OCI-LY7 (cell line): ENCODE data around the gene CKAP2L. TPM values are rescaled to one million over a fixed set of nuclear protein-coding genes. Genes with fewer than 3 reads are reported as not detected.
A peak's percentile ranks its signal among the peaks of the same experiment; 100 is the strongest.

Experiments used
- BruUV-seq: library from RNA; stranded (reverse); fragments of 400-500 nt; replicated peaks from 2 replicates; lab custom pipeline; 2021; lab: Mats Ljungman, UMichigan
- CTCF ChIA-PET: fragments of 300-600 bp; sonication (Branson Sonifier 250); formaldehyde crosslinking; loops from one replicate; lab custom pipeline; 2022; ENCODE audit warnings: antibody characterized with exemption; ENCODE audit not compliant: unreplicated experiment; lab: Charles Lee
- POLR2A ChIA-PET: fragments of 300-600 bp; sonication (Branson Sonifier 250); formaldehyde crosslinking; loops from one replicate; lab custom pipeline; 2022; ENCODE audit warnings: antibody characterized with exemption; lab: Charles Lee
- DNase-seq: peaks from one replicate; pipeline ENCODE4 v3.0.0-alpha.2; 2015; ENCODE audit warnings: low spot score
- H2AFZ ChIP-seq: fragments of 200-600 bp; sonication (generic), shearing (Covaris generic); 2 replicates; pipeline ENCODE4 v1.6.1; 2014; ENCODE audit warnings: mild to moderate bottlenecking, antibody characterized with exemption, low read length, moderate library complexity
- H3K27ac ChIP-seq: fragments of 200-600 bp; sonication (generic); 2 replicates; pipeline ENCODE4 v1.5.1; 2014; ENCODE audit warnings: mixed run types, low read depth, mild to moderate bottlenecking, moderate library complexity, low read length, inconsistent platforms; ENCODE audit not compliant: poor library complexity, severe bottlenecking
- H3K36me3 ChIP-seq: fragments of 200-600 bp; sonication (generic); 2 replicates; pipeline ENCODE4 v1.6.1; 2014; ENCODE audit warnings: mild to moderate bottlenecking, antibody characterized with exemption, low read length, moderate library complexity, mixed read lengths; ENCODE audit not compliant: insufficient read depth
- H3K4me1 ChIP-seq: fragments of 200-600 bp; sonication (generic); 2 replicates; pipeline ENCODE4 v1.5.1; 2014; ENCODE audit warnings: mild to moderate bottlenecking, low read length; ENCODE audit not compliant: insufficient read depth, poor library complexity, severe bottlenecking
- H3K4me2 ChIP-seq: fragments of 200-600 bp; sonication (generic); 2 replicates; pipeline ENCODE4 v1.6.1; 2014; ENCODE audit warnings: mild to moderate bottlenecking, low read length
- H3K4me3 ChIP-seq: fragments of 200-600 bp; sonication (generic); 2 replicates; pipeline ENCODE4 v1.5.1; 2014; ENCODE audit warnings: mild to moderate bottlenecking, low read depth, low read length; ENCODE audit not compliant: poor library complexity, severe bottlenecking
- H3K79me2 ChIP-seq: fragments of 200-600 bp; sonication (generic); 2 replicates; pipeline ENCODE4 v1.6.1; 2016; ENCODE audit warnings: low read depth, mild to moderate bottlenecking, low read length, moderate library complexity, mixed read lengths; ENCODE audit not compliant: insufficient read depth
- H3K9me2 ChIP-seq: fragments of 200-600 bp; sonication (generic); 2 replicates; pipeline ENCODE4 v1.6.1; 2016; ENCODE audit warnings: mild to moderate bottlenecking, low read length, mixed read lengths; ENCODE audit not compliant: insufficient read depth
- H3K9me3 ChIP-seq: fragments of 200-600 bp; sonication (generic); 2 replicates; pipeline ENCODE4 v1.6.1; 2014; ENCODE audit warnings: mild to moderate bottlenecking, mixed run types, low read length, mixed read lengths
- H4K20me1 ChIP-seq: fragments of 200-600 bp; sonication (generic); 2 replicates; pipeline ENCODE4 v1.6.1; 2014; ENCODE audit warnings: mild to moderate bottlenecking, antibody characterized with exemption, low read length, moderate library complexity, mixed read lengths; ENCODE audit not compliant: insufficient read depth
- EZH2phosphoT487 ChIP-seq: fragments of 200-600 bp; sonication (generic); IDR thresholded peaks from 2 replicates; pipeline ENCODE4 v1.6.1; 2018; ENCODE audit warnings: low read depth, borderline replicate concordance, mild to moderate bottlenecking, mixed run types, antibody characterized with exemption, low read length, moderate library complexity, mixed read lengths
- intact Hi-C: fragments of 100-400 bp; cut with micrococcal nuclease; formaldehyde crosslinking; loops from one replicate; pipeline ENCODE4 v1.10.0; 2022; ENCODE audit not compliant: unreplicated experiment
- total RNA-seq, 2 experiments: library from RNA; depleted of rRNA in 1 of 2; stranded (reverse); fragments of >200 nt in 1 of 2; shearing (Covaris generic) in 1 of 2; gene quantifications; 2 replicates each; pipeline ENCODE4 v1.2.3, GENCODE V29; 2014 to 2022
- TF ChIP-seq, protein P1 (sequence below): fragments of 200-600 bp; sonication (generic); conservative IDR thresholded peaks from 2 replicates; pipeline ENCODE4 v1.5.1; 2014; ENCODE audit warnings: mild to moderate bottlenecking, antibody characterized with exemption, low read length, moderate library complexity, mixed read lengths

The CKAP2L gene
- total RNA-seq, 2 experiments from 2014 or later = 31.8 to 61.8 TPM

DNA sequence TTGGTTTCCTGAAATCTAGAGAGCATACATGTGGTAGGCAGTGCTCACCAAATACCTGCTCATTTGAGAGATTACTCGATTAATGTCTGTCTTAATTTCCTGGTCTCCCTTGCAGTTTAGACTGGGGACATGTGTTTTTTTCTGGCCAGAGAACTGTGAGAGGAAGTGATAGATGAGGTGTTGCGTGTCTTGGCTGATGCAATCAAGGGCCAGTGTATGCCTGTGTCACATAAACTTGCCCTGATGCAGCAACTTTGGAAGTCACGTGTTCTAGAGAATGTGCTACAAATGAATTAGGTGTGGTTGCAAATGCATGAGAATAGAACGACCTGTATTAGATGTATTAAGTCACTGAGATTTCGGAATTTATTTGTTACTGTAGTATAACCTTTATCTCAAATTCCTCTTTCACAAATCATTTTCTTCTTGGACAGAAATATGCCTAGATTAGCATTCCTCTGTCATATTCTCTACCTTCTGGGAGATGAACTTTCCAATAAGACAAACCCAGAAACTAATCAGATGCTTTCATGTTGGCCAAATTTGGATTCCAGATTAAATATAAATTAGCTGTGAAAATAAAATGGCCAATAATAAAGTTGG, 29.8 kb upstream of the CKAP2L start:
- Histone ChIP-seq H4K20me1 (no peaks in the 10 kb centered on the region), H3K4me1 (peaks cover 14% of the 10 kb centered on the region), H3K9me3 (no peaks in the 10 kb centered on the region), H3K27ac (peak overlapping the region; percentile 34), H3K36me3 (no peaks in the 10 kb centered on the region), H3K9me2 (no peaks in the 10 kb centered on the region), H3K4me2 (peak overlapping the region; percentile 20; the same call in 1 of the 2 replicates), H3K79me2 (no peaks in the 10 kb centered on the region), H3K4me3 (no peak overlapping the region), H2AFZ (peak overlapping the region; percentile 88)
- BruUV-seq = no TSS peak
- peak; percentile 80 for DNase-seq
- intact Hi-C loops = no loop called here
- CTCF ChIA-PET = no interaction called here
- TF ChIP-seq EZH2phosphoT487 = no peak
- TF ChIP-seq, protein P1, sequence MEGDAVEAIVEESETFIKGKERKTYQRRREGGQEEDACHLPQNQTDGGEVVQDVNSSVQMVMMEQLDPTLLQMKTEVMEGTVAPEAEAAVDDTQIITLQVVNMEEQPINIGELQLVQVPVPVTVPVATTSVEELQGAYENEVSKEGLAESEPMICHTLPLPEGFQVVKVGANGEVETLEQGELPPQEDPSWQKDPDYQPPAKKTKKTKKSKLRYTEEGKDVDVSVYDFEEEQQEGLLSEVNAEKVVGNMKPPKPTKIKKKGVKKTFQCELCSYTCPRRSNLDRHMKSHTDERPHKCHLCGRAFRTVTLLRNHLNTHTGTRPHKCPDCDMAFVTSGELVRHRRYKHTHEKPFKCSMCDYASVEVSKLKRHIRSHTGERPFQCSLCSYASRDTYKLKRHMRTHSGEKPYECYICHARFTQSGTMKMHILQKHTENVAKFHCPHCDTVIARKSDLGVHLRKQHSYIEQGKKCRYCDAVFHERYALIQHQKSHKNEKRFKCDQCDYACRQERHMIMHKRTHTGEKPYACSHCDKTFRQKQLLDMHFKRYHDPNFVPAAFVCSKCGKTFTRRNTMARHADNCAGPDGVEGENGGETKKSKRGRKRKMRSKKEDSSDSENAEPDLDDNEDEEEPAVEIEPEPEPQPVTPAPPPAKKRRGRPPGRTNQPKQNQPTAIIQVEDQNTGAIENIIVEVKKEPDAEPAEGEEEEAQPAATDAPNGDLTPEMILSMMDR = no peak
- POLR2A ChIA-PET = interaction anchor here (0.6 to 1.7 kb wide), 5 partner anchors 9 to 405 kb away, joined by 3 to 4 read pairs (median 3); partner anchors contain the start of gene IL1A

DNA sequence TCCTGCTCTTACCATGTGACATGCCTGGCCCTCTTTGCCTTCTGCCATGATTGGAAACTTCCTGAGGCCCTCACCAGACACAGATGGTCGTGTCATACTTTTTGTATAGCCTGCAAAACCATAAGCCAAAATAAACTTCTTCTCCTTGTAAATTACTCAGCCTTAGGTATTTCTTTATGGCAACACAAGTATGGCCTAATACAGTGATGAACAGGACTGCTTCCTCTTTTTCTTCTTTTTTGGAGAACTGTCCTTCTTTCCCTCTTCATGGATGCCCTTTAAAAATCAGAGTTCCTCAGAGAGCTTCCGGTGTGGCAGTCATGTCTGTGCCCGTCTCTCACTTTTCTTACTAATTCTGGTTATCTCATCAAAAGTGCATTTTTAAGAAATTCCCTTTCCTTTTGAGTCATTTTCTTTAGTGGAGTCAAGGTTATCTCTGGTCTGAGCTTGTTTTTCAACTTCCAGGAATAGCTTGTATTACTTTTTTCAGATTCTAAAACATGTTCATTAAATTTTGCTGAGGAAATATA, 29.1 kb upstream of the CKAP2L start:
- H3K4me3 ChIP-seq = no peak overlapping the region
- no peaks in the 10 kb centered on the region for H3K9me3 ChIP-seq
- no peaks in the 10 kb centered on the region for H4K20me1 ChIP-seq
- no peaks in the 10 kb centered on the region for H3K9me2 ChIP-seq
- CTCF ChIA-PET = no interaction called here
- peak overlapping the region; percentile 88 for H2AFZ ChIP-seq
- H3K4me1 ChIP-seq = peaks cover 14% of the 10 kb centered on the region
- H3K27ac ChIP-seq = peak overlapping the region; percentile 34
- peak overlapping the region; percentile 20; the same call in 1 of the 2 replicates for H3K4me2 ChIP-seq
- no TSS peak for BruUV-seq
- no peaks in the 10 kb centered on the region for H3K36me3 ChIP-seq
- POLR2A ChIA-PET = interaction anchor here (0.6 to 1.7 kb wide), 3 partner anchors 9 to 406 kb away, joined by 3 read pairs; partner anchors contain the start of gene IL1A
- H3K79me2 ChIP-seq = no peaks in the 10 kb centered on the region
- TF ChIP-seq EZH2phosphoT487 = no peak
- TF ChIP-seq, protein P1 = no peak
- intact Hi-C loops = no loop called here
- DNase-seq = no peak

DNA sequence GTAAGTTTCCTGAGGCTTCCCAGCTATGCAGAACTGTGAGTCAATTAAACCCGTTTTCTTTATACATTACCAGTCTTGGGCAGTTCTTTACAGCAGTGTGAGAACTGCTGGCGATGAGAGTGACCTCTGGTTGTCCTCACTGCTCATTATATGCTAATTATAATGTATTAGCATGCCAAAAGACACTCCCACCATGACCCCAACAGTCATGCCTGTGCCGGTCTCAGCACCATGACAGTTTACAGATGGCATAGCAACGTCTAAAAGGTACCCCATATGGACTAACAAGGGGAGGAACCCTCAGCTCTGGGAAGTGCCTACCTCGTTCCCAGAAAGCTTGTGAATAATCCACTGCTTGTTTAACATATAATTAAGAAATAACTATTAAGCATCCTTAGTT, 28.0 kb upstream of the CKAP2L start:
- H3K9me3 ChIP-seq = no peaks in the 10 kb centered on the region
- BruUV-seq = no TSS peak
- no peak overlapping the region for H3K4me2 ChIP-seq
- TF ChIP-seq, protein P1 = no peak
- no peak for TF ChIP-seq EZH2phosphoT487
- no peak overlapping the region for H3K4me3 ChIP-seq
- H4K20me1 ChIP-seq = no peaks in the 10 kb centered on the region
- no peaks in the 10 kb centered on the region for H3K9me2 ChIP-seq
- intact Hi-C loops = no loop called here
- no peaks in the 10 kb centered on the region for H3K36me3 ChIP-seq
- H3K27ac ChIP-seq = no peak overlapping the region
- ChIA-PET CTCF (no interaction called here), POLR2A (no interaction called here)
- no peak for DNase-seq
- peaks cover 14% of the 10 kb centered on the region for H3K4me1 ChIP-seq
- no peaks in the 10 kb centered on the region for H3K79me2 ChIP-seq
- H2AFZ ChIP-seq = no peak overlapping the region
